HEK293 (cell line): ENCODE data around the gene NSUN4.

Source experiments
- BCL6B ChIP-seq: fragments of 450-650 bp; formaldehyde crosslinking; IDR thresholded peaks from 2 replicates; pipeline ENCODE4 v1.5.1; 2017; ENCODE audit warnings: missing biosample characterization, missing genetic modification characterization
- GLI4 ChIP-seq: fragments of 450-650 bp; formaldehyde crosslinking; IDR thresholded peaks from 2 replicates; pipeline ENCODE4 v1.5.1; 2016; ENCODE audit warnings: missing biosample characterization, missing genetic modification characterization
- GLIS1 ChIP-seq: fragments of 450-650 bp; formaldehyde crosslinking; IDR thresholded peaks from 2 replicates; pipeline ENCODE4 v1.5.1; 2016; ENCODE audit warnings: missing biosample characterization, missing genetic modification characterization
- KLF1 ChIP-seq: fragments of 450-650 bp; formaldehyde crosslinking; IDR thresholded peaks from 2 replicates; pipeline ENCODE4 v1.5.1; 2016; ENCODE audit warnings: missing biosample characterization, missing genetic modification characterization
- MEIS1 ChIP-seq: sonication (generic); formaldehyde crosslinking; IDR thresholded peaks from 2 replicates; pipeline ENCODE4 v1.8.1; 2022; ENCODE audit warnings: missing genetic modification reagents, mild to moderate bottlenecking, borderline replicate concordance
- OSR2 ChIP-seq: fragments of 450-650 bp; formaldehyde crosslinking; IDR thresholded peaks from 2 replicates; pipeline ENCODE4 v1.5.1; 2016; ENCODE audit warnings: missing biosample characterization, missing genetic modification characterization
- PBX3 ChIP-seq: sonication (generic); formaldehyde crosslinking; IDR thresholded peaks from 2 replicates; pipeline ENCODE4 v1.8.1; 2022; ENCODE audit warnings: mild to moderate bottlenecking, moderate library complexity, missing genetic modification reagents
- PRDM1 ChIP-seq: fragments of 450-650 bp; formaldehyde crosslinking; IDR thresholded peaks from 2 replicates; pipeline ENCODE4; 2016; ENCODE audit warnings: missing biosample characterization, missing genetic modification characterization
- SP2 ChIP-seq: fragments of 450-650 bp; formaldehyde crosslinking; IDR thresholded peaks from 2 replicates; pipeline ENCODE4 v1.5.1; 2016; ENCODE audit warnings: missing biosample characterization, missing genetic modification characterization
- YY1 ChIP-seq: fragments of 450-650 bp; formaldehyde crosslinking; IDR thresholded peaks from 2 replicates; pipeline ENCODE4 v1.5.1; 2018; ENCODE audit warnings: missing biosample characterization, missing genetic modification characterization
- YY2 ChIP-seq: fragments of 450-650 bp; formaldehyde crosslinking; IDR thresholded peaks from 2 replicates; pipeline ENCODE4 v1.5.1; 2016; ENCODE audit warnings: missing biosample characterization, missing genetic modification characterization
- ZBTB10 ChIP-seq: fragments of 450-650 bp; formaldehyde crosslinking; IDR thresholded peaks from 2 replicates; pipeline ENCODE4 v1.5.1; 2016; ENCODE audit warnings: missing biosample characterization, missing genetic modification characterization
- ZBTB8A ChIP-seq: fragments of 450-650 bp; formaldehyde crosslinking; IDR thresholded peaks from 2 replicates; pipeline ENCODE4 v1.5.1; 2016; ENCODE audit warnings: missing biosample characterization, missing genetic modification characterization
- ZFP41 ChIP-seq: fragments of 450-650 bp; formaldehyde crosslinking; IDR thresholded peaks from 2 replicates; pipeline ENCODE4 v1.5.1; 2016; ENCODE audit warnings: missing biosample characterization, missing genetic modification characterization, borderline replicate concordance
- ZNF138 ChIP-seq: fragments of 450-650 bp; formaldehyde crosslinking; IDR thresholded peaks from 2 replicates; pipeline ENCODE4 v1.5.1; 2016; ENCODE audit warnings: missing biosample characterization, missing genetic modification characterization, borderline replicate concordance
- ZNF2 ChIP-seq: fragments of 450-650 bp; formaldehyde crosslinking; IDR thresholded peaks from 2 replicates; pipeline ENCODE4 v1.5.1; 2016; ENCODE audit warnings: missing biosample characterization, missing genetic modification characterization
- ZNF211 ChIP-seq: fragments of 450-650 bp; formaldehyde crosslinking; IDR thresholded peaks from 2 replicates; pipeline ENCODE4 v1.5.1; 2016; ENCODE audit warnings: low read depth, missing biosample characterization, missing genetic modification characterization
- ZNF214 ChIP-seq: fragments of 450-650 bp; formaldehyde crosslinking; IDR thresholded peaks from 2 replicates; pipeline ENCODE4 v1.5.1; 2017; ENCODE audit warnings: missing biosample characterization, mild to moderate bottlenecking, missing genetic modification characterization, borderline replicate concordance
- ZNF221 ChIP-seq: fragments of 450-650 bp; formaldehyde crosslinking; IDR thresholded peaks from 2 replicates; pipeline ENCODE4 v1.5.1; 2017; ENCODE audit warnings: missing biosample characterization, missing genetic modification characterization, borderline replicate concordance
- ZNF223 ChIP-seq: fragments of 450-650 bp; formaldehyde crosslinking; IDR thresholded peaks from 2 replicates; pipeline ENCODE4 v1.5.1; 2016; ENCODE audit warnings: missing biosample characterization, missing genetic modification characterization
- ZNF366 ChIP-seq: fragments of 450-650 bp; formaldehyde crosslinking; conservative IDR thresholded peaks from 2 replicates; pipeline ENCODE4 v1.5.1; 2016; ENCODE audit warnings: missing biosample characterization, missing genetic modification characterization
- ZNF510 ChIP-seq: fragments of 450-650 bp; formaldehyde crosslinking; IDR thresholded peaks from 2 replicates; pipeline ENCODE4 v1.5.1; 2018; ENCODE audit warnings: mild to moderate bottlenecking, missing genetic modification characterization, missing biosample characterization; ENCODE audit not compliant: insufficient replicate concordance
- ZNF561 ChIP-seq: fragments of 450-650 bp; IDR thresholded peaks from 2 replicates; pipeline ENCODE4 v1.5.1; 2018; ENCODE audit warnings: missing biosample characterization, missing genetic modification characterization, borderline replicate concordance
- ZNF610 ChIP-seq: fragments of 450-650 bp; formaldehyde crosslinking; IDR thresholded peaks from 2 replicates; pipeline ENCODE4 v1.5.1; 2016; ENCODE audit warnings: missing biosample characterization, missing genetic modification characterization, borderline replicate concordance
- ZNF624 ChIP-seq: fragments of 450-650 bp; formaldehyde crosslinking; IDR thresholded peaks from 2 replicates; pipeline ENCODE4 v1.5.1; 2017; ENCODE audit warnings: missing biosample characterization, missing genetic modification characterization
- ZNF704 ChIP-seq: fragments of 450-650 bp; formaldehyde crosslinking; IDR thresholded peaks from 2 replicates; pipeline ENCODE4 v1.5.1; 2016; ENCODE audit warnings: missing biosample characterization, missing genetic modification characterization
- ZNF768 ChIP-seq: fragments of 450-650 bp; formaldehyde crosslinking; IDR thresholded peaks from 2 replicates; pipeline ENCODE4 v1.5.1; 2018; ENCODE audit warnings: missing biosample characterization, mild to moderate bottlenecking, missing genetic modification characterization
- ZNF830 ChIP-seq: fragments of 450-650 bp; IDR thresholded peaks from 2 replicates; pipeline ENCODE4 v1.5.0; 2018; ENCODE audit warnings: missing biosample characterization, missing genetic modification characterization, low read depth, mild to moderate bottlenecking, moderate library complexity
- ZNF843 ChIP-seq: fragments of 450-650 bp; formaldehyde crosslinking; IDR thresholded peaks from 2 replicates; pipeline ENCODE4 v1.5.1; 2016; ENCODE audit warnings: missing biosample characterization, missing genetic modification characterization
- ZXDB ChIP-seq: fragments of 450-650 bp; formaldehyde crosslinking; IDR thresholded peaks from 2 replicates; pipeline ENCODE4 v1.5.1; 2016; ENCODE audit warnings: missing biosample characterization, missing genetic modification characterization
- TF ChIP-seq, protein P1 (sequence below): fragments of 450-650 bp; formaldehyde crosslinking; IDR thresholded peaks from 2 replicates; pipeline ENCODE4 v1.5.1; 2016; ENCODE audit warnings: missing biosample characterization, missing genetic modification characterization

NSUN4 gene

GRCh38 chr1:46303038-46303871 lies 37.4 kb upstream of the NSUN4 start, which contains the start of the genes LRRC41 and UQCRH (continued):
- TF ChIP-seq BCL6B (tag by site-specific recombination), result no peak
- no peak for TF ChIP-seq ZNF510
- no peak for TF ChIP-seq ZNF211 (tag by site-specific recombination)
- TF ChIP-seq MEIS1, result no peak
- TF ChIP-seq OSR2, result no peak
- peak; percentile 53; the same call in 1 of the 2 replicates for TF ChIP-seq ZBTB8A (tag by site-specific recombination)
- TF ChIP-seq ZNF2 (tag by site-specific recombination), result 0 out of 2 replicates have a peak, but pooled peaks have one; percentile 12
- 0 out of 2 replicates have a peak, but pooled peaks have one; percentile 33 for TF ChIP-seq ZNF561 (tag by site-specific recombination)
- no peak for TF ChIP-seq ZNF223
- TF ChIP-seq ZFP41 (tag by site-specific recombination), result no peak
- no peak for TF ChIP-seq PRDM1 (tag by site-specific recombination)
- TF ChIP-seq, protein P1, sequence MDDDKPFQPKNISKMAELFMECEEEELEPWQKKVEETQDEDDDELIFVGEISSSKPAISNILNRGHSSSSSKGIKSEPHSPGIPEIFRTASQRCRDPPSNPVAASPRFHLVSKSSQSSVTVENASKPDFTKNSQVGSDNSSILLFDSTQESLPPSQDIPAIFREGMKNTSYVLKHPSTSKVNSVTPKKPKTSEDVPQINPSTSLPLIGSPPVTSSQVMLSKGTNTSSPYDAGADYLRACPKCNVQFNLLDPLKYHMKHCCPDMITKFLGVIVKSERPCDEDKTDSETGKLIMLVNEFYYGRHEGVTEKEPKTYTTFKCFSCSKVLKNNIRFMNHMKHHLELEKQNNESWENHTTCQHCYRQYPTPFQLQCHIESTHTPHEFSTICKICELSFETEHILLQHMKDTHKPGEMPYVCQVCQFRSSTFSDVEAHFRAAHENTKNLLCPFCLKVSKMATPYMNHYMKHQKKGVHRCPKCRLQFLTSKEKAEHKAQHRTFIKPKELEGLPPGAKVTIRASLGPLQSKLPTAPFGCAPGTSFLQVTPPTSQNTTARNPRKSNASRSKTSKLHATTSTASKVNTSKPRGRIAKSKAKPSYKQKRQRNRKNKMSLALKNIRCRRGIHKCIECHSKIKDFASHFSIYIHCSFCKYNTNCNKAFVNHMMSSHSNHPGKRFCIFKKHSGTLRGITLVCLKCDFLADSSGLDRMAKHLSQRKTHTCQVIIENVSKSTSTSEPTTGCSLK, result no peak
- TF ChIP-seq ZBTB10 (tag by site-specific recombination), result peak; percentile 77
- no peak for TF ChIP-seq ZNF704 (tag by site-specific recombination)
- no peak for TF ChIP-seq ZNF624
- no peak for TF ChIP-seq KLF1
- TF ChIP-seq GLI4 (tag by site-specific recombination), result no peak
- TF ChIP-seq ZNF768 (tag by site-specific recombination), result no peak
- TF ChIP-seq GLIS1 (tag by site-specific recombination), result no peak
- no peak for TF ChIP-seq ZNF138 (tag by site-specific recombination)
- peak; percentile 98 for TF ChIP-seq YY2 (tag by site-specific recombination)
- peak; percentile 100 for TF ChIP-seq YY1 (tag by site-specific recombination)
- TF ChIP-seq PBX3, result peak; percentile 67; the same call in 1 of the 2 replicates
- TF ChIP-seq ZXDB (tag by site-specific recombination), result peak; percentile 82
- TF ChIP-seq ZNF221 (tag by site-specific recombination), result no peak
- no peak; the same call in 1 of the 2 replicates for TF ChIP-seq ZNF843
- TF ChIP-seq ZNF610 (tag by site-specific recombination), result no peak
- no peak for TF ChIP-seq ZNF366
- TF ChIP-seq ZNF830 (tag by site-specific recombination), result no peak
- peak; percentile 60 for TF ChIP-seq SP2 (tag by site-specific recombination)
- TF ChIP-seq ZNF214 (tag by site-specific recombination), result no peak
